CD4-positive, alpha-beta T cell treated with Interleukin-15 for 4 hours (primary cell): Measurements from ENCODE around the gene DISP3.

ENCODE experiments used
- DNase-seq: peaks from one replicate; pipeline ENCODE4 v3.0.0-alpha.2; 2020; ENCODE audit warnings: low spot score

The DISP3 gene

GRCh38 chr1:11529330-11529729 is 50.4 kb downstream of the DISP3 start:
- DNase-seq = no peak

- no peak for DNase-seq
These were observed 51.1 kb downstream of the DISP3 start for GRCh38 chr1:11529763-11530730.

GRCh38 chr1:11530731-11531311 is 51.9 kb downstream of the DISP3 start:
- DNase-seq = no peak

GRCh38 chr1:11531314-11531870 is 52.4 kb downstream of the DISP3 start:
- DNase-seq = no peak

GRCh38 chr1:11531943-11532342 is 53.0 kb downstream of the DISP3 start:
- no peak for DNase-seq

- no peak for DNase-seq
These were observed 55.1 kb downstream of the DISP3 start for GRCh38 chr1:11533790-11534787.

- no peak for DNase-seq
These were observed 55.9 kb downstream of the DISP3 start for GRCh38 chr1:11534846-11535245.

GRCh38 chr1:11535316-11535715 is 56.4 kb downstream of the DISP3 start:
- DNase-seq = no peak

GRCh38 chr1:11535761-11536572 is 57.0 kb downstream of the DISP3 start:
- no peak for DNase-seq

- no peak for DNase-seq
These were observed 57.8 kb downstream of the DISP3 start for GRCh38 chr1:11536573-11537379.

- no peak for DNase-seq
These were observed 58.4 kb downstream of the DISP3 start for GRCh38 chr1:11537380-11537764.

- no peak for DNase-seq
These were observed 59.1 kb downstream of the DISP3 start for GRCh38 chr1:11537854-11538591.

GRCh38 chr1:11538886-11539285 is 59.9 kb downstream of the DISP3 start:
- no peak for DNase-seq

GRCh38 chr1:11539850-11540772 is 61.2 kb downstream of the DISP3 start:
- DNase-seq = no peak

- DNase-seq = no peak
These were observed 61.8 kb downstream of the DISP3 start for GRCh38 chr1:11540773-11541160.

GRCh38 chr1:11541236-11541635 is 62.3 kb downstream of the DISP3 start:
- no peak for DNase-seq

- DNase-seq = no peak
These were observed 63.0 kb downstream of the DISP3 start for GRCh38 chr1:11541956-11542355.

- DNase-seq = no peak
These were observed 64.4 kb downstream of the DISP3 start for GRCh38 chr1:11543392-11543791.
